Thyroid gland (tissue), 4 donors: ENCODE data around the gene PRKCG. TPM values are rescaled to one million over a fixed set of nuclear protein-coding genes. Genes with fewer than 3 reads are reported as not detected.

ENCODE experiments used
- DNase-seq, 2 donors: peaks; one replicate each; pipeline ENCODE4 v3.0.0-alpha.2; 2019
- H3K27ac ChIP-seq, 3 donors: fragments of 200-600 bp; sonication (generic); 1 replicate in 2 of 3; 2 replicates in 1 of 3; pipeline ENCODE4 v1.5.1; 2016 to 2019; ENCODE audit warnings: mild to moderate bottlenecking in 1 of 3, moderate library complexity in 1 of 3
- H3K27me3 ChIP-seq: fragments of 200-600 bp; sonication (generic); one replicate; pipeline ENCODE4 v1.5.1; 2019
- H3K36me3 ChIP-seq, 2 donors: fragments of 200-600 bp; sonication (generic); one replicate each; pipeline ENCODE4 v1.5.1; 2016 to 2019
- H3K4me1 ChIP-seq, 2 donors: fragments of 200-600 bp; sonication (generic); one replicate each; pipeline ENCODE4 v1.5.1; 2017 to 2019
- H3K4me3 ChIP-seq, 3 donors: fragments of 200-600 bp; sonication (generic); replicated peaks in 1 of 3; 1 replicate in 2 of 3; 2 replicates in 1 of 3; pipeline ENCODE4 v1.5.1; 2016; ENCODE audit warnings: mild to moderate bottlenecking in 1 of 3
- H3K9me3 ChIP-seq: fragments of 200-600 bp; sonication (generic); one replicate; pipeline ENCODE4 v1.5.1; 2017
- POLR2A ChIP-seq, 2 donors: fragments of 450-650 bp; IDR thresholded peaks; one replicate each; pipeline ENCODE4 v1.6.1; 2017; ENCODE audit warnings: antibody characterized with exemption in 2 of 2, mild to moderate bottlenecking in 2 of 2, moderate library complexity in 1 of 2
- WGBS, 2 donors: methylation state at CpG; one replicate each; pipeline ENCODE4 v1.1.5; 2017; 5-methylcytosine and 5-hydroxymethylcytosine counted together
- intact Hi-C: fragments of 100-400 bp; cut with DNase I; formaldehyde crosslinking; loops from one replicate; pipeline ENCODE4 v1.15.1; 2023
- total RNA-seq, 4 donors: library from RNA; depleted of rRNA; stranded (reverse); fragments of >200 nt; gene quantifications; one replicate each; pipeline ENCODE4 v1.2.3, GENCODE V29; 2016
- TF ChIP-seq, protein P1 (sequence below), 6 experiments: fragments of 200-600 bp in 3 of 6; fragments of 450-650 bp in 3 of 6; sonication (generic) in 3 of 6; IDR thresholded peaks; one replicate each; pipeline ENCODE4 v1.5.1; 2016 to 2019; ENCODE audit warnings: antibody characterized with exemption in 6 of 6, mild to moderate bottlenecking in 2 of 6, inconsistent platforms in 1 of 6, moderate library complexity in 1 of 6

The PRKCG gene
- total RNA-seq, 4 donors from 2014 or later = not detected

GRCh38 chr19:53883741-53884140 is 1.7 kb downstream of the PRKCG start:
- TF ChIP-seq, protein P1, sequence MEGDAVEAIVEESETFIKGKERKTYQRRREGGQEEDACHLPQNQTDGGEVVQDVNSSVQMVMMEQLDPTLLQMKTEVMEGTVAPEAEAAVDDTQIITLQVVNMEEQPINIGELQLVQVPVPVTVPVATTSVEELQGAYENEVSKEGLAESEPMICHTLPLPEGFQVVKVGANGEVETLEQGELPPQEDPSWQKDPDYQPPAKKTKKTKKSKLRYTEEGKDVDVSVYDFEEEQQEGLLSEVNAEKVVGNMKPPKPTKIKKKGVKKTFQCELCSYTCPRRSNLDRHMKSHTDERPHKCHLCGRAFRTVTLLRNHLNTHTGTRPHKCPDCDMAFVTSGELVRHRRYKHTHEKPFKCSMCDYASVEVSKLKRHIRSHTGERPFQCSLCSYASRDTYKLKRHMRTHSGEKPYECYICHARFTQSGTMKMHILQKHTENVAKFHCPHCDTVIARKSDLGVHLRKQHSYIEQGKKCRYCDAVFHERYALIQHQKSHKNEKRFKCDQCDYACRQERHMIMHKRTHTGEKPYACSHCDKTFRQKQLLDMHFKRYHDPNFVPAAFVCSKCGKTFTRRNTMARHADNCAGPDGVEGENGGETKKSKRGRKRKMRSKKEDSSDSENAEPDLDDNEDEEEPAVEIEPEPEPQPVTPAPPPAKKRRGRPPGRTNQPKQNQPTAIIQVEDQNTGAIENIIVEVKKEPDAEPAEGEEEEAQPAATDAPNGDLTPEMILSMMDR (IDR thresholded peaks at IDR 0.05) = no peak
- TF ChIP-seq POLR2A (IDR thresholded peaks at IDR 0.05) = no peak
- Histone ChIP-seq H3K4me1 (peaks cover 8 to 17% of the 10 kb centered on the region in 2 donors), H3K27ac (no peak overlapping the region), H3K27me3 (peaks cover 3% of the 10 kb centered on the region), H3K4me3 (no peak overlapping the region), H3K36me3 (no peaks in the 10 kb centered on the region), H3K9me3 (no peaks in the 10 kb centered on the region)
- intact Hi-C loops = no loop called here
- no peak for DNase-seq
- 15 to 18% methylated on average over 11 of the region's 11 CpGs for WGBS, 2 donors

DNA sequence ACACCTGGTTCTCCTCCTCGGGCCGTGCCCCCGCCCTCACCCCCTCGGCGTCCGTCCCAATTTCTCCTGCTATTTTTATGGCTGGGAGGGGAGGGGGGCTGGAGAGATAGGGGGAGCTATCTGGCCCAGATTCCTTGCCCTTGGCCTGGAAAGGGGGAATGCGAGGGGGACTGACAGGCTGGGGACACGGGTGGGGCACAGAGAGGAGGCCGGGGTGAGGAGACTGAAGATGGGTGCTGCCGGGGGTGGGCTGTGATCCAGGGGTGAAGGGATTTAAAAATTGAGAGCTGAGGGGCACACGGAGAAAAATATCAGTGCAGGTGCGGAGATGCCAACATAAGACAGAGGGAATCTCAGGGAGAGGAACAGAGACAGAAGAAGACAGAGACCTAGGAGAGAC is 2.3 kb downstream of the PRKCG start:
- Histone ChIP-seq H3K27me3 (peaks cover 3% of the 10 kb centered on the region), H3K4me1 (peaks cover 6 to 15% of the 10 kb centered on the region in 2 donors), H3K9me3 (no peaks in the 10 kb centered on the region), H3K4me3 (no peak overlapping the region), H3K36me3 (no peaks in the 10 kb centered on the region), H3K27ac (no peak overlapping the region)
- intact Hi-C loops = no loop called here
- no peak for DNase-seq
- 34 to 35% methylated on average over 12 of the region's 12 CpGs for WGBS, 2 donors
- no peak for TF ChIP-seq POLR2A (IDR thresholded peaks at IDR 0.05)
- TF ChIP-seq, protein P1 (IDR thresholded peaks at IDR 0.05) = no peak

- Histone ChIP-seq H3K9me3 (no peaks in the 10 kb centered on the region), H3K4me1 (peaks cover 6 to 19% of the 10 kb centered on the region in 2 donors), H3K27me3 (peaks cover 3% of the 10 kb centered on the region), H3K36me3 (no peaks in the 10 kb centered on the region), H3K27ac (no peak overlapping the region), H3K4me3 (no peak overlapping the region)
- TF ChIP-seq POLR2A (IDR thresholded peaks at IDR 0.05) = no peak
- TF ChIP-seq, protein P1 (IDR thresholded peaks at IDR 0.05) = no peak
- intact Hi-C loops = no loop called here
- 87 to 92% methylated on average over 10 of the region's 10 CpGs for WGBS, 2 donors
- DNase-seq = no peak
Observed at GRCh38 chr19:53885036-53885435, 3.0 kb downstream of the PRKCG start.

- H3K36me3 ChIP-seq = no peaks in the 10 kb centered on the region
- intact Hi-C loops = no loop called here
Observed at GRCh38 chr19:53892301-53892980, 10.4 kb downstream of the PRKCG start.

DNA sequence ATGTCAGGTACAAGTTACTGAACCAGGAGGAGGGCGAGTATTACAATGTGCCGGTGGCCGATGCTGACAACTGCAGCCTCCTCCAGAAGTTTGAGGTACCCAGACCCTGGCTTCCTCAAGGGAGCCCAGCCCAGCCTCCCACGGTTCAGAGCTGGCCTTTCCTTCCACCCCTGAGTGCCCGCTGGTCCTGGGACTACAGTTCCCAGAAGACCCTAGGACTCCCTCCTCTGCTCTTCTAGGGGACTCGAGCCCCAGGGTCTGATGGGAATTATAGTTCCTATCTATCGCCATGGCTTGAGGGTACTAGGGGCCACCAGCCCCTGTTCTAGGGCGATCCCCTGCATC is 11.0 kb downstream of the PRKCG start:
- DNase-seq = no peak
- no peak overlapping the region for H3K27ac ChIP-seq
- no peak overlapping the region for H3K4me3 ChIP-seq
- peaks cover 0 to 5% of the 10 kb centered on the region in 2 donors for H3K4me1 ChIP-seq
- TF ChIP-seq, protein P1 (IDR thresholded peaks at IDR 0.05) = no peak
- TF ChIP-seq POLR2A (IDR thresholded peaks at IDR 0.05) = no peak
- H3K9me3 ChIP-seq = no peaks in the 10 kb centered on the region
- 59 to 70% methylated on average over 8 of the region's 8 CpGs for WGBS, 2 donors
- H3K36me3 ChIP-seq = no peaks in the 10 kb centered on the region
- H3K27me3 ChIP-seq = no peaks in the 10 kb centered on the region
- intact Hi-C loops = no loop called here

More at GRCh38 chr19:53892301-53892980, 10.4 kb downstream of the PRKCG start:
- Histone ChIP-seq H3K4me1 (peaks cover 0 to 5% of the 10 kb centered on the region in 2 donors), H3K27me3 (no peaks in the 10 kb centered on the region), H3K4me3 (no peak overlapping the region), H3K9me3 (no peaks in the 10 kb centered on the region), H3K27ac (no peak overlapping the region)
- DNase-seq = no peak
- no peak for TF ChIP-seq POLR2A (IDR thresholded peaks at IDR 0.05)
- TF ChIP-seq, protein P1 (IDR thresholded peaks at IDR 0.05) = no peak
- WGBS, 2 donors = 64 to 73% methylated on average over 15 to 22 of the region's 23 CpGs
